Smooth muscle cell (in vitro differentiated cells): ENCODE data around the gene GGA3. TPM values are rescaled to one million over a fixed set of nuclear protein-coding genes. Genes with fewer than 3 reads are reported as not detected.

Source experiments
- DNase-seq: peaks from one replicate; lab custom pipeline; 2025; ENCODE audit not compliant: unreplicated experiment; lab: John Stamatoyannopoulos, UW
- H2AFZ ChIP-seq: fragments of 200-600 bp; sonication (generic); 2 replicates; pipeline ENCODE4 v1.6.0; 2016; ENCODE audit warnings: antibody characterized with exemption, low read depth, mild to moderate bottlenecking
- H3F3A ChIP-seq: fragments of 200-600 bp; sonication (generic); 2 replicates; pipeline ENCODE4 v1.6.0; 2017; ENCODE audit warnings: antibody characterized with exemption, low read depth
- H3K27ac ChIP-seq: fragments of 200-600 bp; sonication (generic); 2 replicates; pipeline ENCODE4 v1.5.1; 2016; ENCODE audit warnings: low read depth, mild to moderate bottlenecking
- H3K27me3 ChIP-seq: fragments of 200-600 bp; sonication (generic); 2 replicates; pipeline ENCODE4 v1.6.1; 2016; ENCODE audit warnings: low read depth, mild to moderate bottlenecking
- H3K36me3 ChIP-seq: fragments of 200-600 bp; sonication (generic); 2 replicates; pipeline ENCODE4 v1.5.1; 2016; ENCODE audit warnings: low read depth
- H3K4me1 ChIP-seq: fragments of 200-600 bp; sonication (generic); 2 replicates; pipeline ENCODE4 v1.5.1; 2016; ENCODE audit warnings: low read depth
- H3K4me2 ChIP-seq: fragments of 200-600 bp; sonication (generic); 2 replicates; pipeline ENCODE4 v1.6.0; 2016; ENCODE audit warnings: mild to moderate bottlenecking
- H3K4me3 ChIP-seq: fragments of 200-600 bp; sonication (generic); 2 replicates; pipeline ENCODE4 v1.5.1; 2016; ENCODE audit warnings: mild to moderate bottlenecking
- H3K79me2 ChIP-seq: fragments of 200-600 bp; sonication (generic); 2 replicates; pipeline ENCODE4 v1.6.0; 2016; ENCODE audit warnings: low read depth, mild to moderate bottlenecking
- H3K9ac ChIP-seq: fragments of 200-600 bp; sonication (generic); 2 replicates; pipeline ENCODE4 v1.6.0; 2016; ENCODE audit warnings: low read depth
- H3K9me3 ChIP-seq: fragments of 200-600 bp; sonication (generic); replicated peaks from 2 replicates; pipeline ENCODE4 v1.5.1; 2016; ENCODE audit warnings: low read depth
- H4K20me1 ChIP-seq: fragments of 200-600 bp; sonication (generic); 2 replicates; pipeline ENCODE4 v1.6.0; 2016; ENCODE audit warnings: low read depth
- WGBS: methylation state at CpG from one replicate; pipeline ENCODE4 v1.1.7; 2016; ENCODE audit warnings: low lambda C conversion rate; 5-methylcytosine and 5-hydroxymethylcytosine counted together
- polyA plus RNA-seq: library from polyadenylated mRNA; unstranded; fragments of >200 nt; fragmentation: Nextera tagmentation; extraction: Ambion mirVana; gene quantifications from 2 replicates; pipeline ENCODE4 v1.2.1, GENCODE V29; 2016
- total RNA-seq: library from RNA; depleted of rRNA; stranded (reverse); fragments of >200 nt; gene quantifications from 2 replicates; pipeline ENCODE4 v1.2.3, GENCODE V29; 2014
- TF ChIP-seq, protein P1 (sequence below): fragments of 200-600 bp; sonication (generic); IDR thresholded peaks from 2 replicates; pipeline ENCODE4 v1.5.1; 2017; ENCODE audit warnings: borderline replicate concordance, mild to moderate bottlenecking, antibody characterized with exemption; ENCODE audit not compliant: insufficient read depth, poor library complexity, severe bottlenecking

The GGA3 gene
- total and polyA plus RNA-seq, 2 experiments from 2014 or later = 20.5 to 23.9 TPM

DNA sequence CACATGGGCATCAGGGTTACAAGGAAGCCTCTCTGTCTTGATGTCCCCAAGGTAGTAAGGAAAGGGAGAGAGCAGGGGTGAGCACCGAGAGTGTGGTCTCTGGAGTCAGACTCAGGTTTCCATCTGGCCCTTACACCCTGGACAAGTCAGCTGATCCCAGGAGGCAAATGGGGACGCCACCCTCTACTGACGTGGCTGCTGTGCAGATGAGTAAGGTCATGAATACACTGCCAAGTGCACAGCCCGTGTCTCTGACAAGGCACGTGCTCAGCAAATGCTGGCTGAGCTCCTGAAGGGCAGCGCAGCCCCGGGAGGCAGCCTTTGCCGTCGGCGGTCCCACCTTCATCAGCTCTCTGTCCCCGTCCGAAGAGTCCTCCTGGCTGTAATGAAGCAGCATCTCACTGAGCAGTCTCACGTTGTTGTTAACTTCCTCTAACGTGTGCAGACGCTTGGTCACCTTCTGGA lies 19.4 kb downstream of the GGA3 start:
- H4K20me1 ChIP-seq = peaks cover 11% of the 10 kb centered on the region
- no peaks in the 10 kb centered on the region for H3K4me1 ChIP-seq
- no peak overlapping the region for H3K4me3 ChIP-seq
- H3F3A ChIP-seq = peaks cover 5% of the 10 kb centered on the region
- H3K4me2 ChIP-seq = no peak overlapping the region
- DNase-seq = no peak
- H3K9ac ChIP-seq = no peak overlapping the region
- H3K27me3 ChIP-seq = no peaks in the 10 kb centered on the region
- no peak overlapping the region for H2AFZ ChIP-seq
- peaks cover 4% of the 10 kb centered on the region for H3K79me2 ChIP-seq
- TF ChIP-seq, protein P1, sequence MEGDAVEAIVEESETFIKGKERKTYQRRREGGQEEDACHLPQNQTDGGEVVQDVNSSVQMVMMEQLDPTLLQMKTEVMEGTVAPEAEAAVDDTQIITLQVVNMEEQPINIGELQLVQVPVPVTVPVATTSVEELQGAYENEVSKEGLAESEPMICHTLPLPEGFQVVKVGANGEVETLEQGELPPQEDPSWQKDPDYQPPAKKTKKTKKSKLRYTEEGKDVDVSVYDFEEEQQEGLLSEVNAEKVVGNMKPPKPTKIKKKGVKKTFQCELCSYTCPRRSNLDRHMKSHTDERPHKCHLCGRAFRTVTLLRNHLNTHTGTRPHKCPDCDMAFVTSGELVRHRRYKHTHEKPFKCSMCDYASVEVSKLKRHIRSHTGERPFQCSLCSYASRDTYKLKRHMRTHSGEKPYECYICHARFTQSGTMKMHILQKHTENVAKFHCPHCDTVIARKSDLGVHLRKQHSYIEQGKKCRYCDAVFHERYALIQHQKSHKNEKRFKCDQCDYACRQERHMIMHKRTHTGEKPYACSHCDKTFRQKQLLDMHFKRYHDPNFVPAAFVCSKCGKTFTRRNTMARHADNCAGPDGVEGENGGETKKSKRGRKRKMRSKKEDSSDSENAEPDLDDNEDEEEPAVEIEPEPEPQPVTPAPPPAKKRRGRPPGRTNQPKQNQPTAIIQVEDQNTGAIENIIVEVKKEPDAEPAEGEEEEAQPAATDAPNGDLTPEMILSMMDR = no peak
- H3K36me3 ChIP-seq = no peaks in the 10 kb centered on the region
- 97% methylated on average over 15 of the region's 15 CpGs for WGBS
- no peak overlapping the region for H3K27ac ChIP-seq
- no peaks in the 10 kb centered on the region for H3K9me3 ChIP-seq

DNA sequence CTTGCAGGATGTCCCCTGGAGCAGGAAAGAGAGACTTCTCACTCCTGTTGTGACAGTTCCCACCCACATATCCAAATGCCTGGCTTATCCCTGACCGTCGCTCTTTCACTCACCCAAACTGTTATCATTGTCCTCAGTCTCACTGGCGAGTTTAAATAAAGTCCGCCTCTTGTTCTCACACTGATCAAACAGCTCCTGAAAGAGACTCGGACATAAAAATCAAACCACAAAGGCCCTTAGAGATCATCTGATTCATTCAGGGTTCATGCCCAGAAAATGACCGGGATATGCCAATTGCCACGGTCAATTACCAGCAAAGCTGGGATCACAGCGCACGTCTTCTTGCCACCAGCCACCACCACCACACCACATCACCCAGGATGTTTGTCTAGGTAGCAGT lies 19.9 kb downstream of the GGA3 start:
- Histone ChIP-seq H3K4me2 (no peak overlapping the region), H3K27ac (no peak overlapping the region)

DNA sequence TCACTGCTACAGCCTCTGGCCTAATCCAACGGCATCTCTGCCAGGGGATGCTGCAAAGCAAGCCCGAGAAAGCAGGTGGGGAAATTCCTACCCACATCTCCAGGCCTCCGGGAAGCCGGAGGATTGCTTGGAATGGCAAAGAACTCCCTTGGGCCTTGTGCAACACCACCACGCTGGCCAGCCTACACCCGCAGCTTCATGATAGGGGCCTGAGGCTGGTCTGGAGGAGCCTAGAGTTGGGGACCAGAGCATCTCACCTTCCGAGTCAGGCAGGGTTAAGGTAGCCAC lies 20.3 kb downstream of the GGA3 start:
- Histone ChIP-seq H3K36me3 (no peaks in the 10 kb centered on the region), H3K9ac (no peak overlapping the region), H3K4me1 (no peaks in the 10 kb centered on the region), H3F3A (peaks cover 8% of the 10 kb centered on the region), H4K20me1 (peaks cover 10% of the 10 kb centered on the region), H2AFZ (no peak overlapping the region), H3K4me3 (no peak overlapping the region), H3K27ac (no peak overlapping the region), H3K9me3 (no peaks in the 10 kb centered on the region), H3K79me2 (no peaks in the 10 kb centered on the region), H3K27me3 (no peaks in the 10 kb centered on the region), H3K4me2 (no peak overlapping the region)
- no peak for DNase-seq
- 91% methylated on average over 7 of the region's 7 CpGs for WGBS
- TF ChIP-seq, protein P1 = no peak

More for the DNA sequence above, 19.9 kb downstream of the GGA3 start:
- Histone ChIP-seq H3K27me3 (no peaks in the 10 kb centered on the region), H3K9me3 (no peaks in the 10 kb centered on the region), H3F3A (peaks cover 8% of the 10 kb centered on the region), H4K20me1 (peaks cover 11% of the 10 kb centered on the region), H3K36me3 (no peaks in the 10 kb centered on the region), H3K4me1 (no peaks in the 10 kb centered on the region), H3K79me2 (peaks cover under 1% of the 10 kb centered on the region), H2AFZ (no peak overlapping the region), H3K4me3 (no peak overlapping the region), H3K9ac (no peak overlapping the region)
- TF ChIP-seq, protein P1 = no peak
- 94% methylated on average over 9 of the region's 9 CpGs for WGBS
- no peak for DNase-seq

DNA sequence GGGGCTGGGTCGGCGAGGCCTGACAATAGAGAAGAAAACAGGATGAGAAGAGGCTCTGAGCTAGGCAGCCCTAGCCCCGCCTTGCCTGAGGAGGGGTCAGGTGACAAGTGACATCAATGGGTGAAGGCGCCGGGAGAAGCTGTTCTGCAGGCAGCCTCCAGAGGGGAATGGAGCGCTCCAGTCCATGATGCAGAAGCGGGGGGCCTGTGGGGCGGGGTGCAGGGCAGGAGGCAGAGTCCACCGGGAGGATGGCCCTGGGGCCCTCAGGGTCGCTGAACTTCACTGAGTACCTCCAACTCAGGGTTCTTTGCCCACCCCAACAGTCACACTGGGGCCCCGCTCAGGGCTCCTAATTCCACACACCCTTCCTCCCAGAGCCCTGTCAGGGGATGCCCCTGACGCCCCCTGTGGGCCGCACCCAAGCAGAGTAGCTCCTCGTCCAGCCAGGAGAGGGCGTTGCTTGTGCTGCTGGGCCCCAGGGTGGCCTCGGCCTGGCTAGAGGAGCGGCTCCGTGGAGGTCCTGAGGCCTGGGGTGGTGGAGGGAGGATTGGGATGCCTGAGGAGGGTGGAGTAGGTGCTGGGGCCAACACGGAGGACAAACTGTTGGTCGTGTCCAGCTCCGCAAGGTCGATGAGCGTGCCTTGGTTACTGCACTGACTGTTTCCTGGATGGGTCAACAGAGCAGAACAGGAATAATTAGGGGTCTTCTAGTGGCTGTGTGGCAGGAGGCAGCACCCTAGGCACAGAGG lies 20.8 kb downstream of the GGA3 start:
- WGBS = 75% methylated on average over 23 of the region's 23 CpGs
- Histone ChIP-seq H3K27me3 (no peaks in the 10 kb centered on the region), H4K20me1 (peaks cover 7% of the 10 kb centered on the region), H3K27ac (no peak overlapping the region), H3K4me1 (no peaks in the 10 kb centered on the region), H3K79me2 (no peaks in the 10 kb centered on the region), H3K4me3 (no peak overlapping the region), H3K36me3 (no peaks in the 10 kb centered on the region), H3K9me3 (no peaks in the 10 kb centered on the region), H2AFZ (no peak overlapping the region), H3K9ac (no peak overlapping the region), H3K4me2 (no peak overlapping the region), H3F3A (peaks cover 8% of the 10 kb centered on the region)
- TF ChIP-seq, protein P1 = peak; percentile 45
- DNase-seq = no peak
